CD4-positive, alpha-beta memory T cell (primary cell): ENCODE data around the gene OPTC. TPM values are rescaled to one million over a fixed set of nuclear protein-coding genes. Genes with fewer than 3 reads are reported as not detected.

Source experiments
- CTCF ChIA-PET: fragments of 350-600 bp; sonication (Branson Sonifier 250); formaldehyde crosslinking; loops from one replicate; lab custom pipeline; 2021; ENCODE audit warnings: inconsistent platforms; ENCODE audit not compliant: partially characterized antibody; lab: Charles Lee
- POLR2A ChIA-PET: fragments of 350-600 bp; sonication (Branson Sonifier 250); formaldehyde crosslinking; loops from one replicate; lab custom pipeline; 2021; ENCODE audit not compliant: partially characterized antibody; lab: Charles Lee
- DNase-seq, 5 donors: peaks; one replicate each; pipeline versions ENCODE4 v3.0.0 to v3.0.0-alpha.2; 2020 to 2022; ENCODE audit warnings: mixed read lengths in 1 of 5
- H3K27ac ChIP-seq: one replicate; pipeline ENCODE4 v1.7.0; 2013; ENCODE audit warnings: low read depth, low read length
- H3K27me3 ChIP-seq: 2 replicates; pipeline ENCODE4 v1.7.0; 2013; ENCODE audit warnings: mild to moderate bottlenecking, low read length, moderate library complexity; ENCODE audit not compliant: insufficient read depth
- H3K36me3 ChIP-seq: 2 replicates; pipeline ENCODE4 v1.7.0; 2013; ENCODE audit warnings: mild to moderate bottlenecking, low read length, moderate library complexity; ENCODE audit not compliant: insufficient read depth
- H3K4me1 ChIP-seq: 2 replicates; pipeline ENCODE4 v1.7.0; 2013; ENCODE audit warnings: mild to moderate bottlenecking, low read length, moderate library complexity; ENCODE audit not compliant: insufficient read depth
- H3K4me3 ChIP-seq, 2 donors: one replicate each; pipeline ENCODE4 v1.7.0; 2013; ENCODE audit warnings: low read length in 2 of 2, mild to moderate bottlenecking in 1 of 2
- H3K9me3 ChIP-seq, 2 donors: one replicate each; pipeline ENCODE4 v1.7.0; 2013; ENCODE audit warnings: low read length in 2 of 2, control low read depth in 1 of 2; ENCODE audit not compliant: control insufficient read depth in 1 of 2
- H3K27ac Mint-ChIP-seq, 7 donors: one replicate each; pipeline ENCODE4 v1.8.0; 2020 to 2021; ENCODE audit warnings: mixed read lengths in 7 of 7, mild to moderate bottlenecking in 6 of 7, inconsistent platforms in 3 of 7, moderate library complexity in 3 of 7
- H3K27me3 Mint-ChIP-seq, 2 donors: one replicate each; pipeline ENCODE4 v1.8.0; 2020 to 2021; ENCODE audit warnings: mixed read lengths in 2 of 2
- H3K36me3 Mint-ChIP-seq, 2 donors: one replicate each; pipeline ENCODE4 v1.8.0; 2020 to 2021; ENCODE audit warnings: mixed read lengths in 2 of 2, inconsistent platforms in 1 of 2, mild to moderate bottlenecking in 1 of 2
- H3K4me1 Mint-ChIP-seq, 4 donors: one replicate each; pipeline ENCODE4 v1.8.0; 2020 to 2021; ENCODE audit warnings: mixed read lengths in 4 of 4, mild to moderate bottlenecking in 1 of 4
- H3K4me3 Mint-ChIP-seq, 8 donors: one replicate each; pipeline ENCODE4 v1.8.0; 2020 to 2021; ENCODE audit warnings: mixed read lengths in 8 of 8, mild to moderate bottlenecking in 7 of 8, moderate library complexity in 6 of 8, inconsistent platforms in 3 of 8
- H3K9me3 Mint-ChIP-seq, 8 donors: one replicate each; pipeline ENCODE4 v1.8.0; 2020 to 2021; ENCODE audit warnings: mixed read lengths in 8 of 8, mild to moderate bottlenecking in 5 of 8, inconsistent platforms in 3 of 8, moderate library complexity in 1 of 8
- intact Hi-C: fragments of 100-400 bp; cut with micrococcal nuclease; formaldehyde crosslinking; loops from one replicate; pipeline ENCODE4 v1.15.1; 2023
- polyA plus RNA-seq, 2 donors: library from polyadenylated mRNA; unstranded; fragments of 300-500 nt; fragmentation: Illumina TruSeq; gene quantifications; one replicate each; pipeline ENCODE4 v1.2.3, GENCODE V29; 2021
- total RNA-seq, 2 experiments: library from RNA; stranded (reverse); gene quantifications; one replicate each; pipeline ENCODE4 v1.2.3, GENCODE V29; 2021

Gene OPTC
- total and polyA plus RNA-seq, 4 experiments from 2014 or later, result not detected

DNA sequence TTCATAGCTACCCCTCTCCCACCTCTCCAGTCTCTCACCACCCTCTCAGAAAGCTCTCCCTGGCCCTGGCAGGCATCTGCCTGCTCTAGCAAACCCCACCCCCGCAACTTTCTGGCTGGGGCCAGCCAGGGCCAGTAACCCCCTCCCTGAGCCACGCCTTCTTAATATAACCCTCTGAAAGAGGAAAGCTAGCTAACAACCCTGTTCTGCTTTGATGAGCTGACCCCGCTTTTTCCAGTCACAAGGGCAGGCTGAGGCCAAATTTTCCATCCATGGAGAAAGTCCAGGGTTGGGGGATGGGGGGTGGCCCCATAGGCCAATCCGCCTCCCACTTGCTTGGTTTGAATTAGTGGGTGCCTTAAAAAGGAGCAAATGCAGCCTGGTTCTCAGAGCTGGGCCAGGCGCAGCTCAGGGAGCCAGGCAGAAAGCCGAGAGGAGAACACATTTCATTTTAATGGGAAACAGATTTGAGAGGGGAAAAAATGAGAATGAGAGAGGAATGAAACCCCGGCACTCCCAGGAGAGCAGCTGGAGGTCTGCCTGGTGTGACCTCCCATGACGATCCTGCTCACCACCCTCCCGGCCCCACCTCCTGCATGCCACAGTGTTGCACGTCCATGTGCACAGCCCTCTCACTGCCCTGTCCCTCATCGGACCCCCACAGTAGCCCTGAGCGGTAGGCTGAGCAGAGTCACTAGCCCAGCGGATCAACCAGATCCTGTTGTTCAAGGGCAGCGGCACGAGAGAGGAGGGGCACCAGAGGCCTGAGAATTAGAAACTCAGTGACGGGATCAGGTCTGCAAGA, 62.3 kb downstream of the OPTC start:
- DNase-seq, result no peak
- Mint-ChIP-seq H3K9me3 (no peaks in the 10 kb centered on the region), H3K4me1 (no peaks in the 10 kb centered on the region), H3K36me3 (no peaks in the 10 kb centered on the region), H3K4me3 (peak overlapping the region in 1 of 8 donors; percentile 21), H3K27me3 (peaks cover 0 to 3% of the 10 kb centered on the region in 2 donors), H3K27ac (no peak overlapping the region)
- intact Hi-C loops, result no loop called here
- Histone ChIP-seq H3K27me3 (no peaks in the 10 kb centered on the region), H3K36me3 (no peaks in the 10 kb centered on the region), H3K4me1 (no peaks in the 10 kb centered on the region), H3K9me3 (no peaks in the 10 kb centered on the region), H3K27ac (no peak overlapping the region), H3K4me3 (no peak overlapping the region)
- CTCF ChIA-PET, result no interaction called here
- POLR2A ChIA-PET, result no interaction called here

GRCh38 chr1:203557390-203557789, 63.4 kb downstream of the OPTC start:
- no peak overlapping the region for H3K4me3 ChIP-seq
- CTCF ChIA-PET, result no interaction called here
- intact Hi-C loops, result no loop called here
- H3K36me3 ChIP-seq, result no peaks in the 10 kb centered on the region
- DNase-seq, result no peak
- peaks cover 0 to 3% of the 10 kb centered on the region in 2 donors for H3K27me3 Mint-ChIP-seq
- no peaks in the 10 kb centered on the region for H3K27me3 ChIP-seq
- POLR2A ChIA-PET, result no interaction called here
- H3K4me1 Mint-ChIP-seq, result no peaks in the 10 kb centered on the region
- H3K4me1 ChIP-seq, result no peaks in the 10 kb centered on the region
- H3K4me3 Mint-ChIP-seq, result no peak overlapping the region
- peaks cover 0 to 2% (median 0%) of the 10 kb centered on the region in 8 donors for H3K9me3 Mint-ChIP-seq
- H3K9me3 ChIP-seq, result no peaks in the 10 kb centered on the region
- no peak overlapping the region for H3K27ac ChIP-seq
- no peak overlapping the region for H3K27ac Mint-ChIP-seq
- H3K36me3 Mint-ChIP-seq, result no peaks in the 10 kb centered on the region

DNA sequence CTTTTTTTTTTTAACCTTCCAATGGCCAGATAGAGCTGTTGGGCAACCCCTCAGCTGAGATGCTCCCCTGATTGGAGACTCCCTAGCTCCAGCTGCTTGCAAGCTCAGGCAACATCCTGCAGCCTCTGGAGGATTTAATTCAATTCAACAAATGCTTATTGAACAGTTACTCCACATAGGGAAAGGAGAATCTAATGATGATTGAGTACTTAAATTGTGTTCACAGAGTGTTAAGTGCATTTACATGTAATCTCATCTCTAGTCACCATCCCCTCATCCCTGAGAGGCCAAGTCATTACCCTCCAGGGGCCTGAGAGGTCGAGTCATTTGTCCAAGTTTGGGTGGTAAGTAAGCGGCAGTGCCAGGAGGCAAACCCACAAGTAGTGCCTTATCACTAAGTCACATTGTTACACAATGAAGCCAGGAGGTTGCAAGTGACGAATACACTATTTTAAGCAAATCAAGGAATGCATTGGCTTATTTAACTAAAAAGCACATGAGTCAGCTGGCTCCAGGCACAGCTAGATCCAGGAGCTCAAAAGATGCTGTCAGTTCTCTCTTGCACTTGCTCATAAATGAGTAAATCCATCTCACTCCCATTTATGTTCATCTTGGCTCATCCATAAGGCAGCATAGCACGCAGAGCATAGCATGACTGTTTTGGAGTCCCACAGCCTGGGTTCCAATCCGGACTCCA, 64.3 kb downstream of the OPTC start:
- H3K27me3 ChIP-seq, result no peaks in the 10 kb centered on the region
- no peaks in the 10 kb centered on the region for H3K4me1 ChIP-seq
- no peaks in the 10 kb centered on the region for H3K4me1 Mint-ChIP-seq

More for the DNA sequence above, 64.3 kb downstream of the OPTC start:
- H3K4me3 Mint-ChIP-seq, result no peak overlapping the region
- peaks cover 0 to 3% of the 10 kb centered on the region in 2 donors for H3K27me3 Mint-ChIP-seq
- DNase-seq, result no peak
- ChIA-PET POLR2A (no interaction called here), CTCF (no interaction called here)
- H3K36me3 Mint-ChIP-seq, result no peaks in the 10 kb centered on the region
- intact Hi-C loops, result no loop called here
- H3K27ac Mint-ChIP-seq, result no peak overlapping the region
- H3K27ac ChIP-seq, result no peak overlapping the region
- no peaks in the 10 kb centered on the region for H3K9me3 ChIP-seq
- H3K4me3 ChIP-seq, result no peak overlapping the region
- peaks cover 0 to 2% (median 0%) of the 10 kb centered on the region in 8 donors for H3K9me3 Mint-ChIP-seq
- no peaks in the 10 kb centered on the region for H3K36me3 ChIP-seq

Other genes starting within 250 kb of the OPTC start
- 100 to 1,000 TPM; 197 to 201 TPM for gene BTG2, start 188.6 kb upstream of the OPTC start, total RNA-seq
- 100 to 1,000 TPM; 123 to 288 TPM for gene BTG2, start 188.6 kb upstream of the OPTC start, polyA plus RNA-seq
- not detected for gene FMOD, start 143.0 kb upstream of the OPTC start, total RNA-seq
- not detected for gene FMOD, start 143.0 kb upstream of the OPTC start, polyA plus RNA-seq
- gene PRELP, start 18.3 kb upstream of the OPTC start, total RNA-seq, result not detected
- not detected for gene PRELP, start 18.3 kb upstream of the OPTC start, polyA plus RNA-seq
- 10 to 100 TPM; 97.2 to 98.6 TPM for gene ATP2B4, start 132.7 kb downstream of the OPTC start, total RNA-seq
- gene ATP2B4, start 132.7 kb downstream of the OPTC start, polyA plus RNA-seq, result 10 to 100 TPM; 14.8 to 41.7 TPM